Sigmoid colon (tissue), 7 donors: ENCODE results near the gene MACC1. TPM values are rescaled to one million over a fixed set of nuclear protein-coding genes. Genes with fewer than 3 reads are reported as not detected.

Experiments
- DNase-seq: peaks from one replicate; pipeline ENCODE4 v3.0.0-alpha.2; 2019
- H3K27ac ChIP-seq, 4 donors: fragments of 200-600 bp; sonication (generic); one replicate each; pipeline ENCODE4 v1.5.1; 2016 to 2019; ENCODE audit warnings: mild to moderate bottlenecking in 1 of 4
- H3K27me3 ChIP-seq, 3 donors: fragments of 200-600 bp; sonication (generic); one replicate each; pipeline ENCODE4 v1.5.1; 2019; ENCODE audit warnings: mild to moderate bottlenecking in 1 of 3
- H3K36me3 ChIP-seq, 4 donors: fragments of 200-600 bp; sonication (generic); one replicate each; pipeline ENCODE4 v1.5.1; 2016 to 2019
- H3K4me1 ChIP-seq, 4 donors: fragments of 200-600 bp; sonication (generic); one replicate each; pipeline ENCODE4 v1.5.1; 2017 to 2019
- H3K4me3 ChIP-seq, 4 donors: fragments of 200-600 bp; sonication (generic); one replicate each; pipeline ENCODE4 v1.5.1; 2017 to 2019; ENCODE audit warnings: mild to moderate bottlenecking in 2 of 4, moderate library complexity in 1 of 4
- H3K9me3 ChIP-seq, 4 donors: fragments of 200-600 bp in 3 of 4; sonication (generic) in 3 of 4; one replicate each; pipeline versions ENCODE4 v1.5.1 to v1.6.1; 2013 to 2019
- EP300 ChIP-seq, 4 donors: sonication (generic); formaldehyde crosslinking; IDR thresholded peaks; one replicate each; pipeline ENCODE4 v1.6.1; 2017; ENCODE audit warnings: antibody characterized with exemption in 4 of 4
- POLR2A ChIP-seq, 2 donors: fragments of 450-650 bp; IDR thresholded peaks; one replicate each; pipeline ENCODE4 v1.6.1; 2016; ENCODE audit warnings: antibody characterized with exemption in 2 of 2, mild to moderate bottlenecking in 2 of 2, moderate library complexity in 2 of 2
- POLR2AphosphoS5 ChIP-seq, 4 donors: sonication (generic); formaldehyde crosslinking; IDR thresholded peaks; one replicate each; pipeline ENCODE4 v1.6.1; 2017; ENCODE audit warnings: antibody characterized with exemption in 4 of 4
- WGBS, 2 donors: extraction: QIAGEN DNeasy Blood & Tissue Kit; methylation state at CpG; one replicate each; pipeline ENCODE4 v1.1.7; 2013; 5-methylcytosine and 5-hydroxymethylcytosine counted together
- intact Hi-C: fragments of 100-400 bp; cut with DNase I; formaldehyde crosslinking; loops from one replicate; pipeline ENCODE4 v1.15.1; 2023
- polyA plus RNA-seq, 3 donors: library from polyadenylated mRNA; stranded (reverse); fragments of 200-250 nt; gene quantifications; one replicate each; pipeline ENCODE4 v1.2.3, GENCODE V29; 2013
- total RNA-seq, 4 donors: library from RNA; depleted of rRNA; stranded (reverse); fragments of >200 nt; gene quantifications; one replicate each; pipeline ENCODE4 v1.1.0, GENCODE V29; 2016
- TF ChIP-seq, protein P1 (sequence below), 4 experiments: fragments of 450-650 bp in 3 of 4; fragments of 200-600 bp in 1 of 4; IDR thresholded peaks; one replicate each; pipeline ENCODE4 v1.5.1; 2016 to 2019; ENCODE audit warnings: antibody characterized with exemption in 4 of 4, mild to moderate bottlenecking in 3 of 4, moderate library complexity in 2 of 4
- donor health status: healthy with polysubstance abuse.
- donor health status: Bipolar disorder and iron deficiency.
- donor health status: healthy.

MACC1 gene
- total and polyA plus RNA-seq, 7 donors, result under 0.01 to 2.1 (median 0.60) TPM; not detected in 2

GRCh38 chr7:20218279-20218678 lies 1.1 kb upstream of the MACC1 start:
- Histone ChIP-seq H3K36me3 (no peaks in the 10 kb centered on the region), H3K4me1 (peaks cover 0 to 5% (median 0%) of the 10 kb centered on the region in 4 donors), H3K27me3 (no peaks in the 10 kb centered on the region), H3K27ac (no peak overlapping the region), H3K4me3 (no peak overlapping the region), H3K9me3 (no peaks in the 10 kb centered on the region)
- no peak for DNase-seq
- TF ChIP-seq, protein P1, sequence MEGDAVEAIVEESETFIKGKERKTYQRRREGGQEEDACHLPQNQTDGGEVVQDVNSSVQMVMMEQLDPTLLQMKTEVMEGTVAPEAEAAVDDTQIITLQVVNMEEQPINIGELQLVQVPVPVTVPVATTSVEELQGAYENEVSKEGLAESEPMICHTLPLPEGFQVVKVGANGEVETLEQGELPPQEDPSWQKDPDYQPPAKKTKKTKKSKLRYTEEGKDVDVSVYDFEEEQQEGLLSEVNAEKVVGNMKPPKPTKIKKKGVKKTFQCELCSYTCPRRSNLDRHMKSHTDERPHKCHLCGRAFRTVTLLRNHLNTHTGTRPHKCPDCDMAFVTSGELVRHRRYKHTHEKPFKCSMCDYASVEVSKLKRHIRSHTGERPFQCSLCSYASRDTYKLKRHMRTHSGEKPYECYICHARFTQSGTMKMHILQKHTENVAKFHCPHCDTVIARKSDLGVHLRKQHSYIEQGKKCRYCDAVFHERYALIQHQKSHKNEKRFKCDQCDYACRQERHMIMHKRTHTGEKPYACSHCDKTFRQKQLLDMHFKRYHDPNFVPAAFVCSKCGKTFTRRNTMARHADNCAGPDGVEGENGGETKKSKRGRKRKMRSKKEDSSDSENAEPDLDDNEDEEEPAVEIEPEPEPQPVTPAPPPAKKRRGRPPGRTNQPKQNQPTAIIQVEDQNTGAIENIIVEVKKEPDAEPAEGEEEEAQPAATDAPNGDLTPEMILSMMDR (IDR thresholded peaks at IDR 0.05), result no peak
- no peak for TF ChIP-seq POLR2A (IDR thresholded peaks at IDR 0.05)
- TF ChIP-seq POLR2AphosphoS5 (IDR thresholded peaks at IDR 0.05), result no peak
- no peak for TF ChIP-seq EP300 (IDR thresholded peaks at IDR 0.05)
- intact Hi-C loops, result no loop called here

- DNase-seq, result no peak
- peaks cover 0 to 5% (median 0%) of the 10 kb centered on the region in 4 donors for H3K4me1 ChIP-seq
- TF ChIP-seq POLR2AphosphoS5 (IDR thresholded peaks at IDR 0.05) (no peak), POLR2A (IDR thresholded peaks at IDR 0.05) (no peak), EP300 (IDR thresholded peaks at IDR 0.05) (no peak)
- TF ChIP-seq, protein P1 (IDR thresholded peaks at IDR 0.05), result no peak
- H3K27ac ChIP-seq, result no peak overlapping the region
- intact Hi-C loops, result no loop called here
- H3K9me3 ChIP-seq, result no peaks in the 10 kb centered on the region
- WGBS, 2 donors, result 16 to 56% methylated on average over 1 of the region's 1 CpG
- no peaks in the 10 kb centered on the region for H3K36me3 ChIP-seq
- no peaks in the 10 kb centered on the region for H3K27me3 ChIP-seq
- H3K4me3 ChIP-seq, result no peak overlapping the region
Observed at GRCh38 chr7:20216406-20217036, 663 bp downstream of the MACC1 start.

DNA sequence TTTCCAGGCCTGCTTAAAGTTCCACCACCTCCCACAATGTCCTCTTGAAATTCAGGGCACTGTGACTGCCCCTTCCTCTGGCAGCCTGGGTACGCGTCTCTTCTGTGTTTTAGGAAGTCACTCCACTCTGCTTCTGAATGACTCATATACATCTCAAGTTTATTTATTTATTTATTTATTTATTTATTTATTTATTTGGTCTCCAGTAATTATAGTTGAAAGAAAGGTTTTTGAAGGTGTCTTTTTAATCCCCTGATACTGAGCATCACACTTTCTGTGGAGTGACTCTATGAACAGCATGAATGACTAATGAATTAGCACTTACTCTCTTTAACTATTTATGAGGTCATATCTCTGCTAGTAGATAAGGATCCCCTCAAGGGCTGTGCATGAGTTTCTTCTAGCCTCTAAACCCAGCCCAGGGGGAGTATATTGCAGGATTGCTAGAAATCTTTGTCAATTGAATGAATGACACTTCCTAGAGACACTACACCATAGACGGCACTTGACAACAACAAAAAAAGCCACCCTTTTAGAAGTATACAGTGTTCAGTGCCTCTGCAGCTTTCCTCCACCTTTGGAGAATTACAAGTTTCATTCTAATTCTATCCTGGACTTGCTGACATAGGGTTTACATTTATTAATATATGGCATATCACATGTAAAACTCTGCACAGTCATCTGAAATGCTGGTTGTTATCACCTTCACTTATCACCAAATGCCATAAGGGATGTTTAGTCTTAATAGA lies 2.1 kb downstream of the MACC1 start:
- WGBS, 2 donors, result 74 to 77% methylated on average over 3 of the region's 3 CpGs
- H3K4me3 ChIP-seq, result no peak overlapping the region
- intact Hi-C loops, result no loop called here
- no peaks in the 10 kb centered on the region for H3K36me3 ChIP-seq
- TF ChIP-seq EP300 (IDR thresholded peaks at IDR 0.05) (no peak), POLR2AphosphoS5 (IDR thresholded peaks at IDR 0.05) (no peak), POLR2A (IDR thresholded peaks at IDR 0.05) (no peak)
- TF ChIP-seq, protein P1 (IDR thresholded peaks at IDR 0.05), result no peak
- H3K27me3 ChIP-seq, result no peaks in the 10 kb centered on the region
- no peak overlapping the region for H3K27ac ChIP-seq
- H3K4me1 ChIP-seq, result no peaks in the 10 kb centered on the region
- no peaks in the 10 kb centered on the region for H3K9me3 ChIP-seq
- DNase-seq, result no peak

DNA sequence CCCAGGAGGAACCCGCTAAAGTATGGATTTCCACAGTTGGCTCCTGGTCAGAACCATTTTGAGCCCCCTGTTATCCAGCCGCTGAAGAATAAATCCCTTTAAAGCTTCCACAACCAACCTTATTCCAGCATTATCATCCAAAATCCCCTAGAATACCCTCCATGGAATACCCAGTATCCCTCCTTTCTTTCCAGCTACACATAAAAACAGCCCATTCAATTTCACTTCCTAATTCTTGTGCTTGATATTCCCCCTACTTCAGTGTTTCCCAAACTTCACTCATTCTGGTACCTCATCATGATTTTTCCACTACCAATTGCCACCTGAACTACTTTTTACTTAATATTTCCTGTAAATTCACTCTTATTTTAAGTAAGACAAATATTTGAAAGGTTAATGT lies 3.1 kb downstream of the MACC1 start:
- no peak overlapping the region for H3K4me3 ChIP-seq
- TF ChIP-seq POLR2AphosphoS5 (IDR thresholded peaks at IDR 0.05) (no peak), EP300 (IDR thresholded peaks at IDR 0.05) (no peak), POLR2A (IDR thresholded peaks at IDR 0.05) (no peak)
- TF ChIP-seq, protein P1 (IDR thresholded peaks at IDR 0.05), result no peak
- no peaks in the 10 kb centered on the region for H3K27me3 ChIP-seq
- no peaks in the 10 kb centered on the region for H3K4me1 ChIP-seq
- H3K27ac ChIP-seq, result no peak overlapping the region
- H3K36me3 ChIP-seq, result no peaks in the 10 kb centered on the region
- 96 to 98% methylated on average over 2 of the region's 2 CpGs for WGBS, 2 donors
- no peaks in the 10 kb centered on the region for H3K9me3 ChIP-seq
- DNase-seq, result no peak
- intact Hi-C loops, result no loop called here
